Measurements from ENCODE around the gene FCHSD2.
"Not testable (repeated sequence)": the region's sequence is repeated elsewhere in the genome, so short reads cannot be mapped to it uniquely, and the experiment has no call there.

The FCHSD2 gene

DNA sequence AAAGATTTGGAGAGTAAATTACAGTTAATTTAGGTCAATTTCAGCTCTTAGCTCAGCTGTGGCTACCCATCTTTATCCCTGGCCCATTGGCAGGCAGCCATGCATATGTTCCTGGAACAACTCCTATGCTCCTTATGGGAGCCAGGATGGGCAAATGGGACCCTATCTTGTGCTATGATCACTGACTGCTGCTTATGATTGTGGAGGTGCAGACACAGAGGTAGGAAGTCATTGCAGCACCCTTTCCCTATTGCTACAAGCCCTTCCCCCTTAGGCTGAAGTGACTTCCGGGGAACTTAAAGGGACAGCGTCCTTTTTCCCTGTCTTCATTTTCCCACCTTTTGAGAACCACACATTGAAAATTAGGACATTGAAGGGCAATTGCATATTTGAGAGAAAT is 112.7 kb downstream of the FCHSD2 start:
- Histone ChIP-seq H3K4me3 (ENCODE audit: low read length in 2 of 2) (no peak overlapping the region), H3K27me3 (ENCODE audit: control insufficient read depth in 1 of 2, insufficient read depth in 2 of 2, low read length in 2 of 2) (no peaks in the 10 kb centered on the region), H3K27ac (ENCODE audit: low read length) (no peak overlapping the region), H3K9ac (ENCODE audit: low read length in 2 of 2) (no peak overlapping the region), H3K36me3 (ENCODE audit: control insufficient read depth in 2 of 2, insufficient read depth in 2 of 2, low read length in 2 of 2) (no peaks in the 10 kb centered on the region), H3K9me3 (ENCODE audit: control insufficient read depth in 2 of 2, low read length in 2 of 2) (no peaks in the 10 kb centered on the region), H3K4me1 (ENCODE audit: control insufficient read depth, insufficient read depth, low read length) (no peaks in the 10 kb centered on the region)

GRCh38 chr11:73028611-73029010 is 113.5 kb downstream of the FCHSD2 start:
- H3K4me3 ChIP-seq (ENCODE audit: low read length in 2 of 2): no peak overlapping the region
- no peaks in the 10 kb centered on the region for H3K9me3 ChIP-seq (ENCODE audit: control insufficient read depth in 2 of 2, low read length in 2 of 2)
- no peaks in the 10 kb centered on the region for H3K4me1 ChIP-seq (ENCODE audit: control insufficient read depth, insufficient read depth, low read length)
- H3K9ac ChIP-seq (ENCODE audit: low read length in 2 of 2): no peak overlapping the region
- H3K27me3 ChIP-seq (ENCODE audit: control insufficient read depth in 1 of 2, insufficient read depth in 2 of 2, low read length in 2 of 2): no peaks in the 10 kb centered on the region
- no peaks in the 10 kb centered on the region for H3K36me3 ChIP-seq (ENCODE audit: control insufficient read depth in 2 of 2, insufficient read depth in 2 of 2, low read length in 2 of 2)
- no peak overlapping the region for H3K27ac ChIP-seq (ENCODE audit: low read length)

DNA sequence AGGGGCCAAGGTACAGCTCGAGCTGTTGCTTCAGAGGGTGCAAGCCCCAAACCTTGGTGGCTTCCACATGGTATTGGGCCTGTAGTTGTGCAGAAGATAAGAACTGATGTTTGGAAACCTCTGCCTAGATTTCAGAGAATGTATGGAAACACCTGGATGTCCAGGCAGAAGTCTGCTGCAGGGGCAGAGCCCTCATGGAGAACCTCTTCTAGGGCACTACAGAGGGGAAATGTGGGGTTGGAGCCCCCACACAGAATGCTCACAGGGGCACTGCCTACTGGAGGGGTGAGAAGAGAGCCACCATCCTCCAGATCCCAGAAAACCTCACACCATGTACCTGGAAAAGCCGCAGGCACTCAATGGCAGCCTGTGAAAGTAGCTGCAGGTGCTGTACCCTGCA is 114.3 kb downstream of the FCHSD2 start:
- not testable (repeated sequence) for H3K9ac ChIP-seq (ENCODE audit: low read length in 2 of 2); H3K36me3 ChIP-seq (ENCODE audit: control insufficient read depth in 2 of 2, insufficient read depth in 2 of 2, low read length in 2 of 2); H3K27me3 ChIP-seq (ENCODE audit: control insufficient read depth in 1 of 2, insufficient read depth in 2 of 2, low read length in 2 of 2); H3K9me3 ChIP-seq (ENCODE audit: control insufficient read depth in 2 of 2, low read length in 2 of 2); H3K4me1 ChIP-seq (ENCODE audit: control insufficient read depth, insufficient read depth, low read length); H3K27ac ChIP-seq (ENCODE audit: low read length); H3K4me3 ChIP-seq (ENCODE audit: low read length in 2 of 2)

GRCh38 chr11:73024639-73025038 is 117.5 kb downstream of the FCHSD2 start:
- no peak overlapping the region for H3K9ac ChIP-seq (ENCODE audit: low read length in 2 of 2)

DNA sequence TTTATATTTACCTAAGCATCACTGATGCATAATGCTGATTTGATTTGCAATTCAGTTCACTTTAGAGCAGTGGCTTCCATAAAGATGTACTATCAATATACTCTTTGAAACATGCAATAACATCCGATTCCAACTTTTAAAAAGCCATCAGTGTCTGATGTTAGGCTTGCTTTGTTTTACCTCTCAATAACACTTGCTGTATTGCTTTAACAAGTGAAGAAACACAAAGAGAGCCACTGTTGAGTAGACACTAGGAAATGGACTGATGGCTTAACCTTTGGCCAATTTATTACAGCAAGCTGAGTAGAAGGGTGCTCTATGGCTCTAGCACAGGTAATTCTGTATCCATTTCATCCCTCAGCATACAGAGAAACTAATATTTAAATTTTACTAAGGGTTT is 122.1 kb downstream of the FCHSD2 start:
- H3K4me3 ChIP-seq (ENCODE audit: low read length in 2 of 2): no peak overlapping the region
- no peak overlapping the region for H3K27ac ChIP-seq (ENCODE audit: low read length)
- H3K9me3 ChIP-seq (ENCODE audit: control insufficient read depth in 2 of 2, low read length in 2 of 2): no peaks in the 10 kb centered on the region
- no peaks in the 10 kb centered on the region for H3K27me3 ChIP-seq (ENCODE audit: control insufficient read depth in 1 of 2, insufficient read depth in 2 of 2, low read length in 2 of 2)
- no peaks in the 10 kb centered on the region for H3K36me3 ChIP-seq (ENCODE audit: control insufficient read depth in 2 of 2, insufficient read depth in 2 of 2, low read length in 2 of 2)
- no peak overlapping the region for H3K9ac ChIP-seq (ENCODE audit: low read length in 2 of 2)
- no peaks in the 10 kb centered on the region for H3K4me1 ChIP-seq (ENCODE audit: control insufficient read depth, insufficient read depth, low read length)

More at GRCh38 chr11:73024639-73025038, 117.5 kb downstream of the FCHSD2 start:
- Histone ChIP-seq H3K4me1 (ENCODE audit: control insufficient read depth, insufficient read depth, low read length) (no peaks in the 10 kb centered on the region), H3K27ac (ENCODE audit: low read length) (no peak overlapping the region), H3K9me3 (ENCODE audit: control insufficient read depth in 2 of 2, low read length in 2 of 2) (no peaks in the 10 kb centered on the region), H3K27me3 (ENCODE audit: control insufficient read depth in 1 of 2, insufficient read depth in 2 of 2, low read length in 2 of 2) (no peaks in the 10 kb centered on the region), H3K4me3 (ENCODE audit: low read length in 2 of 2) (no peak overlapping the region), H3K36me3 (ENCODE audit: control insufficient read depth in 2 of 2, insufficient read depth in 2 of 2, low read length in 2 of 2) (no peaks in the 10 kb centered on the region)

GRCh38 chr11:73019449-73019848 is 122.7 kb downstream of the FCHSD2 start:
- H3K9ac ChIP-seq (ENCODE audit: low read length in 2 of 2): no peak overlapping the region

GRCh38 chr11:73018856-73019255 is 123.3 kb downstream of the FCHSD2 start:
- H3K27me3 ChIP-seq (ENCODE audit: control insufficient read depth in 1 of 2, insufficient read depth in 2 of 2, low read length in 2 of 2): no peaks in the 10 kb centered on the region
- no peak overlapping the region for H3K4me3 ChIP-seq (ENCODE audit: low read length in 2 of 2)
- H3K9ac ChIP-seq (ENCODE audit: low read length in 2 of 2): no peak overlapping the region
- no peaks in the 10 kb centered on the region for H3K36me3 ChIP-seq (ENCODE audit: control insufficient read depth in 2 of 2, insufficient read depth in 2 of 2, low read length in 2 of 2)
- H3K9me3 ChIP-seq (ENCODE audit: control insufficient read depth in 2 of 2, low read length in 2 of 2): no peaks in the 10 kb centered on the region
- no peak overlapping the region for H3K27ac ChIP-seq (ENCODE audit: low read length)
- H3K4me1 ChIP-seq (ENCODE audit: control insufficient read depth, insufficient read depth, low read length): no peaks in the 10 kb centered on the region

More at GRCh38 chr11:73019449-73019848, 122.7 kb downstream of the FCHSD2 start:
- Histone ChIP-seq H3K27ac (ENCODE audit: low read length) (no peak overlapping the region), H3K27me3 (ENCODE audit: control insufficient read depth in 1 of 2, insufficient read depth in 2 of 2, low read length in 2 of 2) (no peaks in the 10 kb centered on the region), H3K4me1 (ENCODE audit: control insufficient read depth, insufficient read depth, low read length) (no peaks in the 10 kb centered on the region), H3K36me3 (ENCODE audit: control insufficient read depth in 2 of 2, insufficient read depth in 2 of 2, low read length in 2 of 2) (no peaks in the 10 kb centered on the region), H3K9me3 (ENCODE audit: control insufficient read depth in 2 of 2, low read length in 2 of 2) (no peaks in the 10 kb centered on the region), H3K4me3 (ENCODE audit: low read length in 2 of 2) (no peak overlapping the region)

DNA sequence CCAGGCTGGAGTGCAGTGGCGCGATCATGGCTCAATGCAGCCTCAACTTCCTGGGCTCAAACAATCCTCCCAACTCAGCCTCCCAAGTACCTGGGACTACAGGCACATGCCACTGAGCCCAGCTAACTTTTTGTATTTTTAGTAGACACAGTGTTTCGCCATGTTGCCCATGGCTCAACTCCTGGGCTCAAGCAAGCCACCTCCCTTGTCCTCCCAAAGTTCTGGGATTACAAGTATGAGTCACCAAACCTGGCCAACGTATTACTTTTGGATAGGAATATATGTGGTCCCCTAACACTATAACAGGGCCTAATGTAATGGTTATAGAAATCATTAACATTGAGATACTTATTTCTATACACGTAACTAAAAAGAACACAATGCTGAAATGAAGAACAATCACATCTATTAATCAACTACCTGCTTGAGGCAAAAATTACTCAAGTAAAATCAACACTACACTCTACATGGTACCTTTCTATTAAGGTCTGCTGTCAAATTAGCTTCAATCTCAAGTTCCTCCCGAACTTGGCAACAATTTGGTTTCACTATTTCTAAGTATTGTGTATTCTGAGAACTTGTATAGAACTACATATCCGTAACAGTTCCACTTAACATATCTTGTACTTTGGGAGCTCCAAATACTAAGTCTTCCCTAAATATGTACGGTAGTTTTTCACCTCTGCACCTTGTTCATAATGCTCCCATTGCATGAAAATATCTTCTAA is 124.9 kb downstream of the FCHSD2 start:
- no peaks in the 10 kb centered on the region for H3K36me3 ChIP-seq (ENCODE audit: control insufficient read depth in 2 of 2, insufficient read depth in 2 of 2, low read length in 2 of 2)
- no peaks in the 10 kb centered on the region for H3K9me3 ChIP-seq (ENCODE audit: control insufficient read depth in 2 of 2, low read length in 2 of 2)
- H3K27ac ChIP-seq (ENCODE audit: low read length): no peak overlapping the region
- no peak overlapping the region for H3K9ac ChIP-seq (ENCODE audit: low read length in 2 of 2)
- H3K27me3 ChIP-seq (ENCODE audit: control insufficient read depth in 1 of 2, insufficient read depth in 2 of 2, low read length in 2 of 2): no peaks in the 10 kb centered on the region
- no peak overlapping the region for H3K4me3 ChIP-seq (ENCODE audit: low read length in 2 of 2)
- no peaks in the 10 kb centered on the region for H3K4me1 ChIP-seq (ENCODE audit: control insufficient read depth, insufficient read depth, low read length)

- H3K9me3 ChIP-seq (ENCODE audit: control insufficient read depth in 2 of 2, low read length in 2 of 2): peaks cover 5 to 12% of the 10 kb centered on the region in 2 donors
- H3K27ac ChIP-seq (ENCODE audit: low read length): no peak overlapping the region
- no peaks in the 10 kb centered on the region for H3K27me3 ChIP-seq (ENCODE audit: control insufficient read depth in 1 of 2, insufficient read depth in 2 of 2, low read length in 2 of 2)
- no peak overlapping the region for H3K4me3 ChIP-seq (ENCODE audit: low read length in 2 of 2)
- H3K4me1 ChIP-seq (ENCODE audit: control insufficient read depth, insufficient read depth, low read length): no peaks in the 10 kb centered on the region
- H3K9ac ChIP-seq (ENCODE audit: low read length in 2 of 2): no peak overlapping the region
- peaks cover 0 to 5% of the 10 kb centered on the region in 2 donors for H3K36me3 ChIP-seq (ENCODE audit: control insufficient read depth in 2 of 2, insufficient read depth in 2 of 2, low read length in 2 of 2)
Observed at GRCh38 chr11:73013021-73013420, 129.1 kb downstream of the FCHSD2 start.

- Histone ChIP-seq H3K9ac (ENCODE audit: low read length in 2 of 2) (no peak overlapping the region), H3K36me3 (ENCODE audit: control insufficient read depth in 2 of 2, insufficient read depth in 2 of 2, low read length in 2 of 2) (peaks cover 0 to 5% of the 10 kb centered on the region in 2 donors), H3K9me3 (ENCODE audit: control insufficient read depth in 2 of 2, low read length in 2 of 2) (peaks cover 5 to 12% of the 10 kb centered on the region in 2 donors), H3K4me1 (ENCODE audit: control insufficient read depth, insufficient read depth, low read length) (no peaks in the 10 kb centered on the region), H3K27me3 (ENCODE audit: control insufficient read depth in 1 of 2, insufficient read depth in 2 of 2, low read length in 2 of 2) (no peaks in the 10 kb centered on the region), H3K27ac (ENCODE audit: low read length) (no peak overlapping the region), H3K4me3 (ENCODE audit: low read length in 2 of 2) (no peak overlapping the region)
Observed at GRCh38 chr11:73012121-73012863, 129.8 kb downstream of the FCHSD2 start.

Data from stomach smooth muscle (tissue), 2 donors.